A204.1 (cell line): ENCODE data around the gene CHST1.

Experiments used
- FAIRE-seq: peaks from 2 replicates; lab custom pipeline; 2012; peaks lifted over from hg19 to GRCh38; lab: Jason Lieb, UNC

Gene CHST1

DNA sequence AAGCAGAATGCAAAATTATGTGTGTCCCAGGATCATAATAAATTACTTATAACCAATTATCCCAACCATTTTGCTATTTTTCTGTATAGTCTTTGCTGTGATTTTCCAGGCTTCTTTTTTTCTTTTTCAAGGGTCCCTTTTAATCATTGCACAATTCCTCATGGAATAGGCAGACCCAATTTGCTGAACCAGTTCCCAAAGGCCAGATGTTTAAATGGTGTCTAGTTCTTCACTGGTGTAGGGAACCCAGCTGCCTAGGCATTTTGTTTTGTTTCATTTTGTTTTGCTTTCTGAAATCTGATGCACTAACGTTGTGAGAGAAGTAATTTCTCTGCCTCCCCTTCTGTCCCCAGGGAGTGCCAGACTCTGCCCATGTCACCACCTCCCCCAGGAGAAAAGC is 60.4 kb downstream of the CHST1 start:
- no peak for FAIRE-seq

GRCh38 chr11:45603946-45604682 is 61.3 kb downstream of the CHST1 start:
- FAIRE-seq: no peak

GRCh38 chr11:45599161-45599943 is 66.1 kb downstream of the CHST1 start:
- FAIRE-seq: no peak
